ENCODE measurements around the gene ZDHHC12. TPM values are rescaled to one million over a fixed set of nuclear protein-coding genes. Genes with fewer than 3 reads are reported as not detected.

Gene ZDHHC12
- total and polyA plus RNA-seq, 2 of the 13 experiments (the other 11 are each of a cell fraction or from before 2014, with no cell fraction given) = 25.4 to 28.0 TPM

DNA sequence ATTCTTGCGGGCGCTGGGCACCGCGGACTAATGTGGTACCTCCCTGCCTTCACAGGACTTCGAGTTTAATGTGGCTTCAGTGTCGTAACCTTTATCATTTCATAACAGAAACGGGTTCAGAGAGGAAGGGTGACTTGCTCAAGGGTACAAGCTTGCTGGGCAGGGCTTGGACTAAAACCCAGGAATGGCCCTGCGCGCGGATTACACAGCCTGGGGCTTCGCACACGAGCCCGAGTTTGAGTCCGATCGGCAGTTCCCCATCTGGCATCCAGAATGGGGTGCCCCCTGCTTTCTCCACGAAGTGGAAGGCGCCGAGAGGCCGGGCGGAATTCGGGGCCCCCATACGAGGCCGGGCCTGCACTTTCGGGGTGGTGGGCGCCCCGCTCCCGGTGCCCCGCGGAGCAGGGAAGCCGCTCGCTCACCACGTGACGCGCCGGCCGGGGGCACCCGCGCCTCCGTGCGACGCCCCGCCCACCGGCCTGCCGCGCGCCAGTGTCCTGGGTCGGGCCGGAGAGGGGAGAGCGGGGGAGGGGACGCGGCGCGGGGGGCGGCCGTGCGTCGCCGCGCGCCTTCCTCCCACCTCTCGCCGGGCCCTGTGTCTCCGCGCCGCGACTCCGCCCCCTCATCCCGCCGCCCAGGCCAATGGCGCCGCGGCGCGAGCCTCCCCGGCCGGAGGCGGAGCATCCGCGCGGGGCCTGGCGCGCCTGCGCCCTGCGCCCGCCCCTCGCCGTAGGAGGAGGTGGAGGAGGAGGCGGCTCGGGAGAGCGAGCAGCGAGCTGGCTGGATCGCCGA lies 35.2 kb downstream of the ZDHHC12 start, which contains the start of gene SET (continued):
- TF ChIP-seq GLMP (CRISPR knock-in tag; IDR thresholded peaks at IDR 0.05; ENCODE audit: borderline replicate concordance) (no peak), TCF7 (IDR thresholded peaks at IDR 0.05; ENCODE audit: low read depth) (no peak), ZBTB14 (CRISPR knock-in tag; IDR thresholded peaks at IDR 0.05) (no peak), BCL6 (CRISPR knock-in tag; IDR thresholded peaks at IDR 0.05) (no peak), MTA3 (CRISPR knock-in tag; IDR thresholded peaks at IDR 0.05) (no peak), SSRP1 (CRISPR knock-in tag; IDR thresholded peaks at IDR 0.05) (no peak), ZBTB7B (CRISPR knock-in tag; IDR thresholded peaks at IDR 0.05) (no peak), MBD4 (IDR thresholded peaks at IDR 0.05; ENCODE audit: borderline replicate concordance, low read length) (no peak), FLYWCH1 (CRISPR knock-in tag; IDR thresholded peaks at IDR 0.05) (peak; percentile 50; the same call in 1 of the 2 replicates), ZNF782 (CRISPR knock-in tag; IDR thresholded peaks at IDR 0.05; ENCODE audit: borderline replicate concordance) (0 out of 2 replicates have a peak, but pooled peaks have one; percentile 23), ZNF432 (CRISPR knock-in tag; IDR thresholded peaks at IDR 0.05; ENCODE audit: borderline replicate concordance) (no peak), HDAC6 (IDR thresholded peaks at IDR 0.05; ENCODE audit: low read depth, low read length) (no peak)
- TF ChIP-seq, protein P1, sequence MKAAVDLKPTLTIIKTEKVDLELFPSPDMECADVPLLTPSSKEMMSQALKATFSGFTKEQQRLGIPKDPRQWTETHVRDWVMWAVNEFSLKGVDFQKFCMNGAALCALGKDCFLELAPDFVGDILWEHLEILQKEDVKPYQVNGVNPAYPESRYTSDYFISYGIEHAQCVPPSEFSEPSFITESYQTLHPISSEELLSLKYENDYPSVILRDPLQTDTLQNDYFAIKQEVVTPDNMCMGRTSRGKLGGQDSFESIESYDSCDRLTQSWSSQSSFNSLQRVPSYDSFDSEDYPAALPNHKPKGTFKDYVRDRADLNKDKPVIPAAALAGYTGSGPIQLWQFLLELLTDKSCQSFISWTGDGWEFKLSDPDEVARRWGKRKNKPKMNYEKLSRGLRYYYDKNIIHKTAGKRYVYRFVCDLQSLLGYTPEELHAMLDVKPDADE (CRISPR knock-in tag; IDR thresholded peaks at IDR 0.05) = no peak
- TF ChIP-seq, protein P2, sequence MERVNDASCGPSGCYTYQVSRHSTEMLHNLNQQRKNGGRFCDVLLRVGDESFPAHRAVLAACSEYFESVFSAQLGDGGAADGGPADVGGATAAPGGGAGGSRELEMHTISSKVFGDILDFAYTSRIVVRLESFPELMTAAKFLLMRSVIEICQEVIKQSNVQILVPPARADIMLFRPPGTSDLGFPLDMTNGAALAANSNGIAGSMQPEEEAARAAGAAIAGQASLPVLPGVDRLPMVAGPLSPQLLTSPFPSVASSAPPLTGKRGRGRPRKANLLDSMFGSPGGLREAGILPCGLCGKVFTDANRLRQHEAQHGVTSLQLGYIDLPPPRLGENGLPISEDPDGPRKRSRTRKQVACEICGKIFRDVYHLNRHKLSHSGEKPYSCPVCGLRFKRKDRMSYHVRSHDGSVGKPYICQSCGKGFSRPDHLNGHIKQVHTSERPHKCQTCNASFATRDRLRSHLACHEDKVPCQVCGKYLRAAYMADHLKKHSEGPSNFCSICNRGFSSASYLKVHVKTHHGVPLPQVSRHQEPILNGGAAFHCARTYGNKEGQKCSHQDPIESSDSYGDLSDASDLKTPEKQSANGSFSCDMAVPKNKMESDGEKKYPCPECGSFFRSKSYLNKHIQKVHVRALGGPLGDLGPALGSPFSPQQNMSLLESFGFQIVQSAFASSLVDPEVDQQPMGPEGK (CRISPR knock-in tag; IDR thresholded peaks at IDR 0.05) = peak; percentile 67; the same call in 1 of the 2 replicates
- TF ChIP-seq, protein P3, sequence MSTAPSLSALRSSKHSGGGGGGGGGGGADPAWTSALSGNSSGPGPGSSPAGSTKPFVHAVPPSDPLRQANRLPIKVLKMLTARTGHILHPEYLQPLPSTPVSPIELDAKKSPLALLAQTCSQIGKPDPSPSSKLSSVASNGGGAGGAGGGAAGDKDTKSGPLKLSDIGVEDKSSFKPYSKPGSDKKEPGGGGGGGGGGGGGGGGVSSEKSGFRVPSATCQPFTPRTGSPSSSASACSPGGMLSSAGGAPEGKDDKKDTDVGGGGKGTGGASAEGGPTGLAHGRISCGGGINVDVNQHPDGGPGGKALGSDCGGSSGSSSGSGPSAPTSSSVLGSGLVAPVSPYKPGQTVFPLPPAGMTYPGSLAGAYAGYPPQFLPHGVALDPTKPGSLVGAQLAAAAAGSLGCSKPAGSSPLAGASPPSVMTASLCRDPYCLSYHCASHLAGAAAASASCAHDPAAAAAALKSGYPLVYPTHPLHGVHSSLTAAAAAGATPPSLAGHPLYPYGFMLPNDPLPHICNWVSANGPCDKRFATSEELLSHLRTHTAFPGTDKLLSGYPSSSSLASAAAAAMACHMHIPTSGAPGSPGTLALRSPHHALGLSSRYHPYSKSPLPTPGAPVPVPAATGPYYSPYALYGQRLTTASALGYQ (CRISPR knock-in tag; IDR thresholded peaks at IDR 0.05) = no peak

Measured in HepG2 (cell line).